ENCODE results near the gene BORCS6. TPM values are rescaled to one million over a fixed set of nuclear protein-coding genes. Genes with fewer than 3 reads are reported as not detected.

The BORCS6 gene
- total and polyA plus RNA-seq, 2 of the 13 experiments (the other 11 are each of a cell fraction or from before 2014, with no cell fraction given) = 2.0 to 5.1 TPM

GRCh38 chr17:8212312-8213180 is 22.6 kb upstream of the BORCS6 start (continued):
- TF ChIP-seq CREM (IDR thresholded peaks at IDR 0.05) (peak; percentile 38), CREM (CRISPR knock-in tag; IDR thresholded peaks at IDR 0.05) (no peak), NFKBIZ (CRISPR knock-in tag; IDR thresholded peaks at IDR 0.05) (no peak), ZMYM4 (CRISPR knock-in tag; IDR thresholded peaks at IDR 0.05) (peak; percentile 35; the same call in 1 of the 2 replicates), ZNF468 (CRISPR knock-in tag; IDR thresholded peaks at IDR 0.05) (no peak), MXD4 (CRISPR knock-in tag; IDR thresholded peaks at IDR 0.05) (no peak), CENPT (CRISPR knock-in tag; IDR thresholded peaks at IDR 0.05; ENCODE audit: low read depth) (no peak), IRF1 (CRISPR knock-in tag; IDR thresholded peaks at IDR 0.05; ENCODE audit: low read depth) (no peak), PCBP1 (IDR thresholded peaks at IDR 0.05; ENCODE audit: borderline replicate concordance, low read depth, low read length) (no peak), LRRFIP1 (CRISPR knock-in tag; conservative IDR thresholded peaks at IDR 0.05) (no peak), IRX3 (CRISPR knock-in tag; IDR thresholded peaks at IDR 0.05; ENCODE audit: borderline replicate concordance, low read depth) (no peak), RXRA (CRISPR knock-in tag; IDR thresholded peaks at IDR 0.05) (peak; percentile 74; the same call in 1 of the 2 replicates), AHR (CRISPR knock-in tag; IDR thresholded peaks at IDR 0.05) (no peak), ATAD3A (CRISPR knock-in tag; IDR thresholded peaks at IDR 0.05) (no peak), MXI1 (IDR thresholded peaks at IDR 0.05; ENCODE audit: borderline replicate concordance, low read depth, low read length) (peak; percentile 23; the same call in 1 of the 3 replicates), MAFF (IDR thresholded peaks at IDR 0.05; ENCODE audit: low read depth, low read length) (peak; percentile 81), SMC3 (IDR thresholded peaks at IDR 0.05; ENCODE audit: low read length) (peak; percentile 29; the same call in 1 of the 2 replicates), ZBTB26 (CRISPR knock-in tag; IDR thresholded peaks at IDR 0.05; ENCODE audit: borderline replicate concordance) (peak; percentile 74), ETV5 (CRISPR knock-in tag; IDR thresholded peaks at IDR 0.05; ENCODE audit: borderline replicate concordance) (peak; percentile 27; the same call in 1 of the 2 replicates), HCFC1 (IDR thresholded peaks at IDR 0.05; ENCODE audit: low read depth, low read length) (no peak), THRA (CRISPR knock-in tag; IDR thresholded peaks at IDR 0.05; ENCODE audit: borderline replicate concordance) (peak; percentile 74; the same call in 1 of the 2 replicates), SPEN (CRISPR knock-in tag; IDR thresholded peaks at IDR 0.05; ENCODE audit: low read depth) (0 out of 2 replicates have a peak, but pooled peaks have one; percentile 48), SETDB1 (CRISPR knock-in tag; IDR thresholded peaks at IDR 0.05; ENCODE audit: borderline replicate concordance) (no peak), ZNF782 (CRISPR knock-in tag; IDR thresholded peaks at IDR 0.05; ENCODE audit: borderline replicate concordance) (no peak), ZNF317 (CRISPR knock-in tag; IDR thresholded peaks at IDR 0.05) (peak; percentile 45)

All from HepG2 (cell line).